ENCODE results near the gene FILIP1.

- TF ChIP-seq USF2 (IDR thresholded peaks at IDR 0.05) (no peak), GATA3 (IDR thresholded peaks at IDR 0.05; ENCODE audit: borderline replicate concordance) (no peak), CTCF (IDR thresholded peaks at IDR 0.05) (no peak), POLR2A (IDR thresholded peaks at IDR 0.05; ENCODE audit: low read length) (no peak), JUN (IDR thresholded peaks at IDR 0.05) (no peak)
These were observed 149.6 kb downstream of the FILIP1 start for GRCh38 chr6:75344021-75344420.

Measured in A549 (cell line).